ENCODE results near the gene PHLDA1.

GRCh38 chr12:76037130-76038103 is 5.8 kb upstream of the PHLDA1 start:
- TF ChIP-seq, protein P1, sequence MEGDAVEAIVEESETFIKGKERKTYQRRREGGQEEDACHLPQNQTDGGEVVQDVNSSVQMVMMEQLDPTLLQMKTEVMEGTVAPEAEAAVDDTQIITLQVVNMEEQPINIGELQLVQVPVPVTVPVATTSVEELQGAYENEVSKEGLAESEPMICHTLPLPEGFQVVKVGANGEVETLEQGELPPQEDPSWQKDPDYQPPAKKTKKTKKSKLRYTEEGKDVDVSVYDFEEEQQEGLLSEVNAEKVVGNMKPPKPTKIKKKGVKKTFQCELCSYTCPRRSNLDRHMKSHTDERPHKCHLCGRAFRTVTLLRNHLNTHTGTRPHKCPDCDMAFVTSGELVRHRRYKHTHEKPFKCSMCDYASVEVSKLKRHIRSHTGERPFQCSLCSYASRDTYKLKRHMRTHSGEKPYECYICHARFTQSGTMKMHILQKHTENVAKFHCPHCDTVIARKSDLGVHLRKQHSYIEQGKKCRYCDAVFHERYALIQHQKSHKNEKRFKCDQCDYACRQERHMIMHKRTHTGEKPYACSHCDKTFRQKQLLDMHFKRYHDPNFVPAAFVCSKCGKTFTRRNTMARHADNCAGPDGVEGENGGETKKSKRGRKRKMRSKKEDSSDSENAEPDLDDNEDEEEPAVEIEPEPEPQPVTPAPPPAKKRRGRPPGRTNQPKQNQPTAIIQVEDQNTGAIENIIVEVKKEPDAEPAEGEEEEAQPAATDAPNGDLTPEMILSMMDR (IDR thresholded peaks at IDR 0.05): peak; percentile 83
- TF ChIP-seq TCF7L2 (IDR thresholded peaks at IDR 0.05; ENCODE audit: low read depth, low read length): no peak

Data from Panc1 (cell line).